T-helper 1 cell treated with Interleukin-12 subunit alpha and Interleukin-12 subunit beta and Interleukin-4 antibody, amounts not matched to agents 30 μg/mL and 1 μg/mL, for 36 hours (primary cell): ENCODE results near the gene CREG1.

Experiments
- H3K27ac Mint-ChIP-seq: one replicate; pipeline ENCODE4 v1.8.0; 2021; ENCODE audit warnings: mild to moderate bottlenecking, mixed read lengths
- H3K27me3 Mint-ChIP-seq: one replicate; pipeline ENCODE4 v1.8.0; 2021; ENCODE audit warnings: low read depth, mixed read lengths
- H3K36me3 Mint-ChIP-seq: one replicate; pipeline ENCODE4 v1.8.0; 2021; ENCODE audit warnings: low read depth, mixed read lengths
- H3K4me1 Mint-ChIP-seq: one replicate; pipeline ENCODE4 v1.8.0; 2021; ENCODE audit warnings: low read depth, mixed read lengths
- H3K4me3 Mint-ChIP-seq: one replicate; pipeline ENCODE4 v1.8.0; 2021; ENCODE audit warnings: mild to moderate bottlenecking, moderate library complexity, mixed read lengths
- H3K9me3 Mint-ChIP-seq: one replicate; pipeline ENCODE4 v1.8.0; 2021; ENCODE audit warnings: mixed read lengths

Gene CREG1

GRCh38 chr1:167511374-167511986, 42.1 kb downstream of the CREG1 start:
- H3K4me3 Mint-ChIP-seq: peak overlapping the region; percentile 77
- H3K4me1 Mint-ChIP-seq: peaks cover 73% of the 10 kb centered on the region
- no peak overlapping the region for H3K27ac Mint-ChIP-seq
- H3K27me3 Mint-ChIP-seq: no peaks in the 10 kb centered on the region
- H3K9me3 Mint-ChIP-seq: no peaks in the 10 kb centered on the region
- H3K36me3 Mint-ChIP-seq: peaks cover 73% of the 10 kb centered on the region

- Mint-ChIP-seq H3K4me1 (peaks cover 68% of the 10 kb centered on the region), H3K27ac (peak overlapping the region; percentile 14), H3K4me3 (peak overlapping the region; percentile 23), H3K27me3 (no peaks in the 10 kb centered on the region), H3K9me3 (no peaks in the 10 kb centered on the region), H3K36me3 (peaks cover 70% of the 10 kb centered on the region)
These were observed 42.7 kb downstream of the CREG1 start for GRCh38 chr1:167510881-167511280.

- Mint-ChIP-seq H3K36me3 (peaks cover 65% of the 10 kb centered on the region), H3K27ac (peak overlapping the region; percentile 13)
These were observed 43.3 kb downstream of the CREG1 start for GRCh38 chr1:167510244-167510643.

GRCh38 chr1:167509587-167509986, 44.0 kb downstream of the CREG1 start:
- Mint-ChIP-seq H3K27ac (peak overlapping the region; percentile 57), H3K36me3 (peaks cover 66% of the 10 kb centered on the region), H3K9me3 (no peaks in the 10 kb centered on the region), H3K4me3 (peak overlapping the region; percentile 30), H3K27me3 (no peaks in the 10 kb centered on the region), H3K4me1 (peaks cover 65% of the 10 kb centered on the region)

More at GRCh38 chr1:167510244-167510643, 43.3 kb downstream of the CREG1 start:
- H3K4me1 Mint-ChIP-seq: peaks cover 65% of the 10 kb centered on the region
- H3K9me3 Mint-ChIP-seq: no peaks in the 10 kb centered on the region
- peak overlapping the region; percentile 31 for H3K4me3 Mint-ChIP-seq
- H3K27me3 Mint-ChIP-seq: no peaks in the 10 kb centered on the region

GRCh38 chr1:167507719-167508118, 45.8 kb downstream of the CREG1 start:
- Mint-ChIP-seq H3K36me3 (peaks cover 66% of the 10 kb centered on the region), H3K4me3 (no peak overlapping the region), H3K27ac (no peak overlapping the region), H3K9me3 (no peaks in the 10 kb centered on the region), H3K27me3 (no peaks in the 10 kb centered on the region), H3K4me1 (peaks cover 66% of the 10 kb centered on the region)

GRCh38 chr1:167504467-167504827, 49.1 kb downstream of the CREG1 start:
- Mint-ChIP-seq H3K4me1 (peaks cover 66% of the 10 kb centered on the region), H3K36me3 (peaks cover 60% of the 10 kb centered on the region), H3K27me3 (no peaks in the 10 kb centered on the region), H3K9me3 (no peaks in the 10 kb centered on the region), H3K27ac (peak overlapping the region; percentile 16), H3K4me3 (no peak overlapping the region)

- Mint-ChIP-seq H3K36me3 (peaks cover 56% of the 10 kb centered on the region), H3K4me3 (no peak overlapping the region), H3K9me3 (no peaks in the 10 kb centered on the region)
These were observed 49.7 kb downstream of the CREG1 start for GRCh38 chr1:167503626-167504466.

GRCh38 chr1:167502719-167503462, 50.7 kb downstream of the CREG1 start:
- Mint-ChIP-seq H3K4me3 (no peak overlapping the region), H3K36me3 (peaks cover 50% of the 10 kb centered on the region), H3K27ac (no peak overlapping the region), H3K27me3 (no peaks in the 10 kb centered on the region), H3K4me1 (peaks cover 67% of the 10 kb centered on the region), H3K9me3 (no peaks in the 10 kb centered on the region)

More at GRCh38 chr1:167503626-167504466, 49.7 kb downstream of the CREG1 start:
- Mint-ChIP-seq H3K27me3 (no peaks in the 10 kb centered on the region), H3K4me1 (peaks cover 67% of the 10 kb centered on the region), H3K27ac (peak overlapping the region; percentile 28)

- Mint-ChIP-seq H3K27ac (peak overlapping the region; percentile 79), H3K4me3 (peak overlapping the region; percentile 48), H3K36me3 (peaks cover 45% of the 10 kb centered on the region), H3K27me3 (no peaks in the 10 kb centered on the region), H3K9me3 (no peaks in the 10 kb centered on the region), H3K4me1 (peaks cover 68% of the 10 kb centered on the region)
These were observed 51.4 kb downstream of the CREG1 start for GRCh38 chr1:167502192-167502551.

GRCh38 chr1:167501515-167502191, 51.9 kb downstream of the CREG1 start:
- Mint-ChIP-seq H3K4me1 (peaks cover 72% of the 10 kb centered on the region), H3K9me3 (no peaks in the 10 kb centered on the region), H3K27ac (peak overlapping the region; percentile 79), H3K36me3 (peaks cover 44% of the 10 kb centered on the region), H3K4me3 (peak overlapping the region; percentile 48), H3K27me3 (no peaks in the 10 kb centered on the region)

GRCh38 chr1:167500283-167500860, 53.2 kb downstream of the CREG1 start:
- Mint-ChIP-seq H3K4me1 (peaks cover 81% of the 10 kb centered on the region), H3K27ac (peak overlapping the region; percentile 74), H3K27me3 (no peaks in the 10 kb centered on the region), H3K36me3 (peaks cover 51% of the 10 kb centered on the region), H3K4me3 (peak overlapping the region; percentile 15), H3K9me3 (no peaks in the 10 kb centered on the region)

- Mint-ChIP-seq H3K36me3 (peaks cover 46% of the 10 kb centered on the region), H3K9me3 (no peaks in the 10 kb centered on the region)
These were observed 53.9 kb downstream of the CREG1 start for GRCh38 chr1:167499664-167500101.

GRCh38 chr1:167499106-167499505, 54.5 kb downstream of the CREG1 start:
- Mint-ChIP-seq H3K4me3 (peak overlapping the region; percentile 46), H3K4me1 (peaks cover 76% of the 10 kb centered on the region), H3K9me3 (no peaks in the 10 kb centered on the region), H3K27ac (peak overlapping the region; percentile 74), H3K36me3 (peaks cover 42% of the 10 kb centered on the region), H3K27me3 (no peaks in the 10 kb centered on the region)

More at GRCh38 chr1:167499664-167500101, 53.9 kb downstream of the CREG1 start:
- peaks cover 79% of the 10 kb centered on the region for H3K4me1 Mint-ChIP-seq
- peak overlapping the region; percentile 46 for H3K4me3 Mint-ChIP-seq
- no peaks in the 10 kb centered on the region for H3K27me3 Mint-ChIP-seq
- peak overlapping the region; percentile 74 for H3K27ac Mint-ChIP-seq
